Epithelial cell of proximal tubule (primary cell): ENCODE measurements around the gene AUTS2. TPM values are rescaled to one million over a fixed set of nuclear protein-coding genes. Genes with fewer than 3 reads are reported as not detected.

ENCODE experiments used
- DNase-seq: peaks from one replicate; pipeline ENCODE4 v3.0.0-alpha.2; 2011; ENCODE audit warnings: low read depth
- H3K4me3 ChIP-seq: 2 replicates; pipeline ENCODE4 v1.5.1; 2011; ENCODE audit warnings: low read depth, mild to moderate bottlenecking, low read length
- CTCF ChIP-seq: conservative IDR thresholded peaks from 2 replicates; pipeline ENCODE4 v1.5.1; 2012; ENCODE audit warnings: low read depth, mild to moderate bottlenecking, low read length
- total RNA-seq: library from RNA; depleted of rRNA; stranded (reverse); fragments of >200 nt; gene quantifications from 2 replicates; pipeline ENCODE4 v1.2.3, GENCODE V29; 2015

The AUTS2 gene
- total RNA-seq, 1 donor from 2014 or later: 10.0 TPM

- H3K4me3 ChIP-seq: no peak overlapping the region
- no peak for TF ChIP-seq CTCF
- DNase-seq: no peak
These were observed 42.8 kb downstream of the AUTS2 start for GRCh38 chr7:69640925-69641594.

- DNase-seq: no peak
- TF ChIP-seq CTCF: no peak
- no peak overlapping the region for H3K4me3 ChIP-seq
These were observed 45.0 kb downstream of the AUTS2 start for GRCh38 chr7:69643265-69643664.

GRCh38 chr7:69643708-69644445, 45.6 kb downstream of the AUTS2 start:
- TF ChIP-seq CTCF: no peak
- no peak overlapping the region for H3K4me3 ChIP-seq
- DNase-seq: no peak

GRCh38 chr7:69645683-69646082, 47.4 kb downstream of the AUTS2 start:
- no peak for DNase-seq
- TF ChIP-seq CTCF: no peak
- no peak overlapping the region for H3K4me3 ChIP-seq

GRCh38 chr7:69651101-69651590, 52.9 kb downstream of the AUTS2 start:
- TF ChIP-seq CTCF: no peak
- no peak for DNase-seq

GRCh38 chr7:69652947-69653701, 54.8 kb downstream of the AUTS2 start:
- DNase-seq: no peak
- no peak for TF ChIP-seq CTCF
- H3K4me3 ChIP-seq: no peak overlapping the region

More at GRCh38 chr7:69651101-69651590, 52.9 kb downstream of the AUTS2 start:
- no peak overlapping the region for H3K4me3 ChIP-seq
